CD4-positive, alpha-beta T cell treated with Interleukin-4 for 1 hour (primary cell): Measurements from ENCODE around the gene CALML6.
"Not testable (repeated sequence)": the region's sequence is repeated elsewhere in the genome, so short reads cannot be mapped to it uniquely, and the experiment has no call there.

ENCODE experiments used
- DNase-seq, 2 donors: peaks; one replicate each; pipeline ENCODE4 v3.0.0-alpha.2; 2020 to 2022

CALML6 gene

DNA sequence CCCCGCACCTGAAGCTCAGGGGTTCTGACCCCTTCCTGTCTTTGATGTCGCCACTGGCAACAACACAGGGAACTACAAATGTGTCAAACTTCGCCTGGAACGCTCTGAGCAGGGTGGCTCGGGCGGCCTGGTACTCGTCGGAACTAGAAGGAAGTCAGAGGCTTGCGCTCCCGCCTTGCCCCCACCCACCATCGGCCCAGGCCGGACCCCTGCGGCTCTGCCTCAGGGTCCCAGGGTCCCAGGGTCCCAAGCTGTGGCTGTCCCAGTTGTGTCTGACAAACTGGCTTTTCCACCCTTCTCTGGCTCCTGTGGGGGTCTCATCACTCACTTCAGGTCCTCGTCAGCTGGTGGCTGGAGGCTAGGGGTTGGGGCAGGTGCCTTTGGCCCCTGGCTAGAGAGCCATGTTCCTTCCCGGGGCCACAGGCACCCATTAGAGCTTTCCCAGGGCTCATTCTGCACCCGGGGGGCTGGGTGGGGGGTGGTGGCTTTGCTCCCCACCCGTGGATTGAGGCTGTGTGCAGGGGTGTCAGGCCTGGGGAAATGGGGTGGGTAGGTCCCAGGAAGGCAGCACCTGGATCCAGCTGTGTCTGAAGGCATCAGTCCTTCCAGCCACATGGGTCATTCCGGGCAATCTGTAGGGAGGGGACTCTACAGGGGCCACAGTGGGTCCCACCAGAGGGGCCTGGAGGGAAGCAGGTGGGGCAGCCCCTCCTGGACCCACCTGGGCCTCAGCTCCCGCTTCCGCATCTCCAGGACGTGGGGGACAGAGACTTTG is 12.0 kb downstream of the CALML6 start:
- DNase-seq, result no peak

DNA sequence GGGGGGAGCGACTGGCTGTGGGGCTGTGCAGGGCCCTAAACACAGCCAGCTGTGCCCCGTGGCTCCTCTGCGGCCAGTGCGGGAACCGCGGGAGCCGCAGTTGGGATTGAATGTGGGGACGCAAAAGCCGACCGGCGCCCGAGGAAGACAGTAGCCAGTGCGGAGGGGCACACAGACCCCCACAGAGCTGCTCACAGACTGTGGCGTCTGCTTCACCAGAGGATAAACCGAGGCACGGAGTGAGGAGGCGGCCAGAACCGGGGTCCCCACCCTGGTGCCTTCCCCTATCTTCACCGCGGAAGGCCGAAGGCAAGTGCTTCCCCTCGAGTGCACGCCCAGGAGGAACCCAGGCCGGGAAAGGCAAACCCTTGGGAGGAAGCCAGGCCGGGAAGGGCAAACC is 12.7 kb downstream of the CALML6 start:
- DNase-seq, result no peak

DNA sequence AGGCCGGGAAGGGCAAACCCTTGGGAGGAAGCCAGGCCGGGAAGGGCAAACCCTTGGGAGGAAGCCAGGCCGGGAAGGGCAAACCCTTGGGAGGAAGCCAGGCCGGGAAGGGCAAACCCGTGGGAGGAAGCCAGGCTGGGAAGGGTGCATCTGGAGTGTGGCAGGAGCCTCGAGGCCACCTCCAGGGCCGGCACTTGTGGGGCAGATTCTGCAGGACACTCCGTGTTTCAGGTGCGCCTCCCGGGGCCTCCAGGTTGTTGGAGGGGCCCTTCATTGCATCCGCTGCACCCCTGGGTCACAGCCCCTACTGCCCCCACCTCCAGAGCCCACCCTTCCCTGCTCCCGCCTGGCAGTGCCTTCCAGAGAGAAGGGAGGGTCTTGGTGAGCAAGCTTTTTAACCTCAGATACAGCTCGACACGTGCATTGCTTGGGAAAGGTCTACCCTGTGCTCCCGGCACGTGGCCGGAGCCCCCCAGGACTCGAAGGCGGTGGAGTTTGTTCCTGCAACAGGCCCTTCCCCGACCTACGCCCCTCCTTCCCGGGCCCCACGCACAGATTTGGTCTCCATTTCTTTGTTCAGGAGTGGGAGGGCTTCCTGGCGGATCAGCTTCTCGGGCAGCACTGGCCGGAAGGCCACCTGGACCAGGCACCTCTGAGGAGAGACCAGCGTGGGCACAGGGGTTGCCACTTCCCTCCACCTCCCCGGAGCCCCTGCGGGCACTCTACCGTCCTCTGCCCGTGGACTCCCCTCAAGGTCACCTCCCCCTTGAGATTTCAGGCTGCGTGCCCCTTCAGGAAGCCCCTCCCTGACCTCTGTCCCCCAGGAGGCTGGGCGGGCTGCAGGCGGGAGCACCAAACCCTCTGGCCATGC is 13.4 kb downstream of the CALML6 start:
- DNase-seq, result no peak

- DNase-seq, result no peak
These were observed 14.1 kb downstream of the CALML6 start for GRCh38 chr1:1929102-1929638.

- DNase-seq, result no peak
These were observed 14.8 kb downstream of the CALML6 start for GRCh38 chr1:1929639-1930545.

GRCh38 chr1:1934848-1935247 is 19.8 kb downstream of the CALML6 start:
- DNase-seq, result not testable (repeated sequence)

DNA sequence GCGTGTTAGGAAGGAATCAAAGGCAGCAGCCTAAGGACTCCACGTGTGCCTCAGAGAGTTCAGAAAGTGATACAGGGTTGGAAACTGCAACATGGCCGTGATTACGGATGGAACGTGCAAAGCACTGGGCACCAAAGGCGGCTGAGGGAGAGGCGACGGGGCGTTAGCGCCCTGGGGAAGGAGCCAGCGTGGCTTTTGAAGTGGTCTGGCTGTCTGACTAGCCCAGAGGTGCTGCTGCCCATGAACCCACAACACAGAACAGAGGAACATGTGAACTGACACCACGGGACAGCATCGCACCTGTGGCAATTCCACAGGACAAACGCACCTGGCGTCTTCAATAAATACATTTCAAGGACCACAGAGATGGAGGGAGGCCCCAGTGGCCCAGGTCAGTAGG is 22.0 kb downstream of the CALML6 start:
- no peak for DNase-seq

- DNase-seq, result no peak
These were observed 22.7 kb downstream of the CALML6 start for GRCh38 chr1:1937549-1938275.

DNA sequence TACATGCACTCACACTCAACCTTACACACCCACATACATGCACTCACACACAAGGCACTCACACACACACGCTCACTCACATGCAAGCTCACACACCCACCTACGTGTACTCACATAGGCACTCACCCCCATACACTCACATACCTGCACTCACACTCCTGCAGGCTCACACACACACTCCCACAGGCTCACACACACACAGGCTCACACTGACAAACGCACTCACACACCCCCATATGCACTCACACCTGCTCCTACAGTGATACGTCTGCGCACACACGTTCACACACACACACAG is 23.2 kb downstream of the CALML6 start:
- DNase-seq, result no peak

- DNase-seq, result no peak
These were observed 23.7 kb downstream of the CALML6 start for GRCh38 chr1:1938613-1939295.

- no peak for DNase-seq
These were observed 24.4 kb downstream of the CALML6 start for GRCh38 chr1:1939296-1940122.

GRCh38 chr1:1940123-1940425 is 25.0 kb downstream of the CALML6 start:
- DNase-seq, result no peak

DNA sequence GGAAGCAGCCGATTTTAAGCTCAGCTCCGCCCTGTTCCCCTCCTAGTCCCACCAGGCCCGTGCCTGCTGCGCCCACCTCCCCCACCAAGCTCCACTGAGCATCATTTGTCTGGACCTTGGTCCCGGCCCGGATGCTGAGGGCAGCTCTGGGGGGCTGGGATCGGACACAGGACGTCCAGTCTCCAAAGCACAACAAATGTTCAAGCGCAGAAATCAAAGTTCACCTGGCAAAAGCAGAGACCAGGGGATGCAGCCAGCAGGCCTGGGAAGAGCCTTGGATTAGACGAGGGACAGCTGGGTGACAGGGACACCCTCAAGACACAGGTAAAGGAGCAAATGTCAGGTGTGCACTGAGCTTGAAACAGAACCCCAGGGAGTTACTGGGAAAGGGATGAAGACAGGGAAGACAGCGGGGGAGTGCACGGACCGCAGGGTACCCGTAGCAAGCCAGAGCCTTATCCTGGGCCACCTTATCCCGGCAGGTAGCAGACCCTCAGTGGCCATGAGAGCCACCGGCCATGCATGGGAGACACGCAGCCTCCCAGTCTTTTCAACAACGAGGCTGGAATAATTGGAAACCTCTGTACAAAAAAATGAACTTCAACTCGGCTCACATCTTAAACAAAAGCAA is 26.3 kb downstream of the CALML6 start:
- DNase-seq, result no peak

- DNase-seq, result no peak
These were observed 27.1 kb downstream of the CALML6 start for GRCh38 chr1:1941868-1942752.

DNA sequence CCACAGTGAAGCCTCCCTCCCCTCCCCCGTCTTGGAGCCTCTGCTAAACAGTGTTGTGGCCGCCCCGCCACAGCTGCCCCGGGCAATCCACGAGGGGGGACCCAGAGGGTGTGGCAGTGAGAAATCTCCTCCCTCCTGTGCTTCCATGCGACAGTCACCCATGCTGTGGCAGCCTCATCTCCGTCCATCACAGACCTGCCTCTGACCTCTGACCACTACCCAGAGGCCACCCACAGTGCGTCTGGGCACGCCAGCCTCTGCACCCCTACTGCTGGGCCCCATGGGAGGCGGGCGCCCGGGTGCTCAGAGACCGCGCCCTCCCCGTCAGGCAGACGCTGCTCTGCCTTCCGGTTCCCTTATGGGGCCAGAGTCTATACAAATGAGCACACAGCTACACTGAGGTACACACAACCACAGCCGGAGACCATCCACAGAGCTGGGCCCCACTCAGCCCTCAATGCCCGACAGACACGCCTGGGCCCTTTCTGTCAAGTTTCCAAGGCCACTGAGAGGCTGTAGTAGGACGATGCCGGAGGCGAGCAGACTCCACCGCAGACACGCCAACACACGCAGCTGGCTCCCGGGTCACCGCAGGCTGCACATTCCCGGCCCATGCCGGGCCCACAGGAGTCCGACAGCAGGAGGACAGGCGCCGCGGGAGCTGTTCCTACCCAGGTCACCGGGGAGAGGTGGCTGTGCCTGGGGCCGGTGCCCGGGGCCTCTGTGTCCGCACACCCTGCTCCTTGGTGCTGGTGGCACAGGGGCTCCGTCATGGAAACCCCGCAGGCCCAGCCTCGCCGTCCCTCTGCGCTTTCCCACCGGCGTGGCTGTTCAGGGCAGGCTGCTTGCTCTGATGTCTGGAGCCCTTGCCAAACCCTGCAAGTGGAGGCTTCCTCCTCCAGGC is 27.9 kb downstream of the CALML6 start:
- no peak for DNase-seq

- DNase-seq, result peak; percentile 38 to 49
These were observed 28.9 kb downstream of the CALML6 start for GRCh38 chr1:1943834-1944570.

DNA sequence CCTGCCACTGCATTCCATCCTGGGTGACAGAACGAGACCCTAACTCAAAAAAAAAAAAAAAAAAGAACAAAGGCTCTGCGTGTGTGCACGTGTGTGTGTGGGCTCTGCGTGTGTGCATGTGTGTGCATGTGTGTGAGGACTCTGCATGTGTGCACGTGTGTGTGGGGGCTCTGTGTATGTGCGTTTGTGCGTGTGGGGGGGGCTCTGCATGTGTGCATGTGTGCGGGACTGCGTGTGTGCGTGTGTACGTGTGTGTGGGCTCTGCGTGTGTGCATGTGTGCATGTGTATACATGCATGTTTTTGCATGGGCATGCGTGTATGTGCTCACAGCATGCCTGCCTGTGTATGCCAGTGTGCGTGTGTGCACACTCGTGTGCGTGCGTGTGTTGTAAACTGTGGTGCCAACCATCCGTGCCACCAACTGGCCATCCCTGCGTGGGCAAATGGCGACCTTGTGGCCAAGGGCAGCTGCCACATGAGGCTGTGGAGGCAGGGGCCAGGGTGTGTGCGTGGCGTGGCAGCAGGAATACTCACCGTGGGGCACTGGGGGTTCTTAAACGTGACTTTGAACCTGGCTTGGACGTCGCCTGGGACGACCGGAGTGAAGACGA is 30.8 kb downstream of the CALML6 start:
- DNase-seq, result no peak
